Neural cell (in vitro differentiated cells): Measurements from ENCODE around the gene DUOX1. TPM values are rescaled to one million over a fixed set of nuclear protein-coding genes. Genes with fewer than 3 reads are reported as not detected.

Source experiments
- H2AFZ ChIP-seq: fragments of 200-600, 300-800 bp; sonication (generic), shearing (Covaris generic); 2 replicates; pipeline ENCODE4 v1.6.0; 2014; ENCODE audit warnings: low read depth, mild to moderate bottlenecking, antibody characterized with exemption, low read length, moderate library complexity
- H3F3A ChIP-seq: fragments of 200-600 bp; shearing (Covaris generic); 2 replicates; pipeline ENCODE4 v1.6.1; 2016; ENCODE audit warnings: mild to moderate bottlenecking, moderate library complexity, mixed read lengths, antibody characterized with exemption, low read length; ENCODE audit not compliant: insufficient read depth, poor library complexity, severe bottlenecking
- H3K27ac ChIP-seq: fragments of 200-600, 300-800 bp; sonication (generic), shearing (Covaris generic); 2 replicates; pipeline ENCODE4 v1.5.1; 2014; ENCODE audit warnings: mild to moderate bottlenecking, low read length, moderate library complexity
- H3K27me3 ChIP-seq: fragments of 300-800, 200-600 bp; sonication (generic), shearing (Covaris generic); 2 replicates; pipeline ENCODE4 v1.6.0; 2014; ENCODE audit warnings: mild to moderate bottlenecking, low read depth, low read length, moderate library complexity; ENCODE audit not compliant: insufficient read depth
- H3K36me3 ChIP-seq: fragments of 300-800, 200-600 bp; sonication (generic), shearing (Covaris generic); 2 replicates; pipeline ENCODE4 v1.5.1; 2014; ENCODE audit warnings: mild to moderate bottlenecking, antibody characterized with exemption, low read length, moderate library complexity; ENCODE audit not compliant: insufficient read depth
- H3K4me2 ChIP-seq: fragments of 300-800, 200-600 bp; sonication (generic), shearing (Covaris generic); 2 replicates; pipeline ENCODE4 v1.6.0; 2014; ENCODE audit warnings: mild to moderate bottlenecking, low read length
- H3K4me3 ChIP-seq: fragments of 300-800, 200-600 bp; sonication (generic), shearing (Covaris generic); 2 replicates; pipeline ENCODE4 v1.5.1; 2014; ENCODE audit warnings: mild to moderate bottlenecking, low read length, moderate library complexity
- H3K79me2 ChIP-seq: fragments of 200-600 bp; shearing (Covaris generic); replicated peaks from 2 replicates; pipeline ENCODE4 v1.6.0; 2014; ENCODE audit warnings: mild to moderate bottlenecking, low read length, moderate library complexity; ENCODE audit not compliant: insufficient read depth
- H3K9ac ChIP-seq: fragments of 300-800, 200-600 bp; sonication (generic), shearing (Covaris generic); 2 replicates; pipeline ENCODE4 v1.6.1; 2016; ENCODE audit warnings: mild to moderate bottlenecking, low read length, mixed read lengths
- H3K9me2 ChIP-seq: fragments of 200-600 bp; shearing (Covaris generic); 2 replicates; pipeline ENCODE4 v1.6.1; 2016; ENCODE audit warnings: mild to moderate bottlenecking, low read length, mixed read lengths; ENCODE audit not compliant: insufficient read depth
- H3K9me3 ChIP-seq: fragments of 200-600, 300-800 bp; sonication (generic), shearing (Covaris generic); 2 replicates; pipeline ENCODE4 v1.6.1; 2016; ENCODE audit warnings: mild to moderate bottlenecking, mixed run types, low read length, moderate library complexity, mixed read lengths
- H4K20me1 ChIP-seq: fragments of 200-600 bp; shearing (Covaris generic); 2 replicates; pipeline ENCODE4 v1.6.1; 2016; ENCODE audit warnings: mild to moderate bottlenecking, mixed run types; ENCODE audit not compliant: insufficient read depth
- CTCF ChIP-seq: fragments of 450-650 bp; IDR thresholded peaks from 2 replicates; pipeline ENCODE4 v1.5.1; 2014; ENCODE audit warnings: antibody characterized with exemption, mild to moderate bottlenecking, moderate library complexity; ENCODE audit not compliant: poor library complexity, severe bottlenecking
- EP300 ChIP-seq: fragments of 450-650 bp; conservative IDR thresholded peaks from 2 replicates; pipeline ENCODE4 v1.6.1; 2014; ENCODE audit warnings: antibody characterized with exemption, mild to moderate bottlenecking, moderate library complexity; ENCODE audit not compliant: poor library complexity, severe bottlenecking
- EZH2 ChIP-seq: fragments of 200-600, 300-800 bp; shearing (Covaris generic), sonication (generic); IDR thresholded peaks from 2 replicates; pipeline ENCODE4 v1.6.1; 2014; ENCODE audit warnings: antibody characterized with exemption, low read length, borderline replicate concordance, mild to moderate bottlenecking; ENCODE audit not compliant: insufficient read depth, poor library complexity, severe bottlenecking
- MXI1 ChIP-seq: fragments of 450-650 bp; conservative IDR thresholded peaks from 2 replicates; pipeline ENCODE4 v1.6.1; 2014; ENCODE audit warnings: antibody characterized with exemption, mild to moderate bottlenecking; ENCODE audit not compliant: poor library complexity, severe bottlenecking
- POLR2AphosphoS5 ChIP-seq: IDR thresholded peaks from 2 replicates; pipeline ENCODE4 v1.6.1; 2012
- RAD21 ChIP-seq: fragments of 450-650 bp; conservative IDR thresholded peaks from 2 replicates; pipeline ENCODE4 v1.6.1; 2014; ENCODE audit warnings: antibody characterized with exemption, mild to moderate bottlenecking, moderate library complexity
- SMC3 ChIP-seq: fragments of 450-650 bp; conservative IDR thresholded peaks from 2 replicates; pipeline ENCODE4 v1.6.1; 2014; ENCODE audit warnings: antibody characterized with exemption, mild to moderate bottlenecking, moderate library complexity; ENCODE audit not compliant: poor library complexity
- TAF1 ChIP-seq: IDR thresholded peaks from 2 replicates; pipeline ENCODE4 v1.6.1; 2012; ENCODE audit warnings: low read depth
- polyA plus RNA-seq: library from polyadenylated mRNA; depleted of rRNA; stranded (reverse); fragments of >200 nt; gene quantifications from 2 replicates; pipeline ENCODE4 v1.2.3, GENCODE V29; 2014
- TF ChIP-seq, protein P1 (sequence below): IDR thresholded peaks from 2 replicates; pipeline ENCODE4 v1.6.1; 2012; ENCODE audit warnings: borderline replicate concordance

The DUOX1 gene
- polyA plus RNA-seq, 1 donor from 2014 or later: not detected

- Histone ChIP-seq H3K27ac (peak overlapping the region; percentile 61), H3K27me3 (no peaks in the 10 kb centered on the region), H3K4me3 (peak overlapping the region; percentile 90), H3K9ac (peak overlapping the region; percentile 93), H4K20me1 (no peaks in the 10 kb centered on the region), H3K9me3 (no peaks in the 10 kb centered on the region), H3F3A (no peaks in the 10 kb centered on the region), H2AFZ (peak overlapping the region; percentile 61), H3K36me3 (no peaks in the 10 kb centered on the region), H3K4me2 (no peak overlapping the region), H3K79me2 (peaks cover 51% of the 10 kb centered on the region), H3K9me2 (no peaks in the 10 kb centered on the region)
- TF ChIP-seq POLR2AphosphoS5: no peak
- no peak for TF ChIP-seq EP300
- no peak for TF ChIP-seq CTCF
- no peak for TF ChIP-seq EZH2
- TF ChIP-seq MXI1: no peak
- no peak for TF ChIP-seq RAD21
- no peak for TF ChIP-seq TAF1
- TF ChIP-seq, protein P1, sequence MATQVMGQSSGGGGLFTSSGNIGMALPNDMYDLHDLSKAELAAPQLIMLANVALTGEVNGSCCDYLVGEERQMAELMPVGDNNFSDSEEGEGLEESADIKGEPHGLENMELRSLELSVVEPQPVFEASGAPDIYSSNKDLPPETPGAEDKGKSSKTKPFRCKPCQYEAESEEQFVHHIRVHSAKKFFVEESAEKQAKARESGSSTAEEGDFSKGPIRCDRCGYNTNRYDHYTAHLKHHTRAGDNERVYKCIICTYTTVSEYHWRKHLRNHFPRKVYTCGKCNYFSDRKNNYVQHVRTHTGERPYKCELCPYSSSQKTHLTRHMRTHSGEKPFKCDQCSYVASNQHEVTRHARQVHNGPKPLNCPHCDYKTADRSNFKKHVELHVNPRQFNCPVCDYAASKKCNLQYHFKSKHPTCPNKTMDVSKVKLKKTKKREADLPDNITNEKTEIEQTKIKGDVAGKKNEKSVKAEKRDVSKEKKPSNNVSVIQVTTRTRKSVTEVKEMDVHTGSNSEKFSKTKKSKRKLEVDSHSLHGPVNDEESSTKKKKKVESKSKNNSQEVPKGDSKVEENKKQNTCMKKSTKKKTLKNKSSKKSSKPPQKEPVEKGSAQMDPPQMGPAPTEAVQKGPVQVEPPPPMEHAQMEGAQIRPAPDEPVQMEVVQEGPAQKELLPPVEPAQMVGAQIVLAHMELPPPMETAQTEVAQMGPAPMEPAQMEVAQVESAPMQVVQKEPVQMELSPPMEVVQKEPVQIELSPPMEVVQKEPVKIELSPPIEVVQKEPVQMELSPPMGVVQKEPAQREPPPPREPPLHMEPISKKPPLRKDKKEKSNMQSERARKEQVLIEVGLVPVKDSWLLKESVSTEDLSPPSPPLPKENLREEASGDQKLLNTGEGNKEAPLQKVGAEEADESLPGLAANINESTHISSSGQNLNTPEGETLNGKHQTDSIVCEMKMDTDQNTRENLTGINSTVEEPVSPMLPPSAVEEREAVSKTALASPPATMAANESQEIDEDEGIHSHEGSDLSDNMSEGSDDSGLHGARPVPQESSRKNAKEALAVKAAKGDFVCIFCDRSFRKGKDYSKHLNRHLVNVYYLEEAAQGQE: no peak
- no peak for TF ChIP-seq SMC3
Observed at GRCh38 chr15:45187578-45187893, 57.7 kb downstream of the DUOX1 start.

DNA sequence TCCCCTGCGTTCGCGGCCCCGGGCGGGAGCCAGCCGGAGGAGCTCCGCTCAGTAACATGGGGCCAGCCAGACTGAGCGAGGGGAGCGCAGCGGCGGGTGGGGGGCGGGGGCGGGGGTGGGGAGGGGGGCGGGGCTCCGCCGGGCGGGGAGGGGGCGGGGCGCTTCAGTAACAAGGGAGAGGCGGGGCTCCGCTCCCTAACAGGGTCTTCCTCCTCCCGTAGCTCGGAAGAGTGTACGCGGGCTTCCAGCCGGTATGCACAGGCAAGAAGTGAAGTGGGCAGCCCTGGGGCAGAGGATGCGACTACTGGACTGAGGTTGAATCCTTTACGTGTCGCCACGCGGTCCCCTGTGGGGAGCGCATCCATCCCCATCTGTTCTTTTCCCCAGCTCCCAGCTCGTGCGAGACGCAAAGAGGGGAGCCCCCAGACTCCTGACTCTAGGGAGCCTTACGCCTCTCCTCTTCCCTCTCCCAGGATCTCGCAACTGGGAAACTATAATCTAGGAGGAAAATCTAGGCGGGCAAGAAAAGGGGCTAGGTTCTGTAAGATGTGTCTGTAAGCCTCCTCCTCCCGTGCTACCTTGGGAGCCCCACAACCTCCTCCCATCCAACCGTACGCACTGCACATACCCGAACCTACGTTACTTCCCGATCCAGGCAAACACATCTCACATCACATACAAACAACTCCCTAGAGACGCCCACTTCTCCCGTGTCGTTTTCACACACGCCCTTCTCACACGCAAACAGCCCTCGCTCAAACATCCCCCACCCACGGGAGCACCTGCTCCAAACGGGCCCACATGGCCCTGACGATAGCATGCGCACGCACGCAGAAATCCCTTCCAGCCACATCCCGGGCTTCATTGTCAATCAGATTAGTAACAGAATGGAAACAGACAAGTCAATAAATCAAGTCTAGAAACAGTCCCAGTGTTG, 58.4 kb downstream of the DUOX1 start, which contains the start of gene SHF:
SHF (minus strand) TSS at position 73 of the 937 bp plus-strand sequence; CDS start at position 58, 15 bp downstream.
- Histone ChIP-seq H3K9me3 (no peaks in the 10 kb centered on the region), H3K79me2 (peaks cover 47% of the 10 kb centered on the region), H3F3A (no peaks in the 10 kb centered on the region), H3K36me3 (no peaks in the 10 kb centered on the region), H3K27ac (peak within 1 kb of the TSS; percentile 82), H3K27me3 (no peaks in the 10 kb centered on the region), H3K4me3 (peak within 1 kb of the TSS; percentile 90), H3K9ac (peak within 1 kb of the TSS; percentile 93), H2AFZ (peak within 1 kb of the TSS; percentile 61), H4K20me1 (no peaks in the 10 kb centered on the region), H3K9me2 (no peaks in the 10 kb centered on the region), H3K4me2 (peak within 1 kb of the TSS; percentile 78)
- TF ChIP-seq SMC3: no peak
- no peak for TF ChIP-seq EZH2
- no peak for TF ChIP-seq CTCF
- peak; percentile 80 for TF ChIP-seq MXI1
- TF ChIP-seq, protein P1: peak; percentile 76
- TF ChIP-seq POLR2AphosphoS5: peak; percentile 91
- no peak for TF ChIP-seq RAD21
- peak; percentile 89 for TF ChIP-seq TAF1
- peak; percentile 46 for TF ChIP-seq EP300
